ENCODE measurements around the gene SPATA7.

The SPATA7 gene

GRCh38 chr14:88359500-88359899, 26.0 kb upstream of the SPATA7 start:
- no peak for TF ChIP-seq SIN3A (IDR thresholded peaks at IDR 0.05; ENCODE audit: borderline replicate concordance, insufficient read depth, low read length)
- no peak for TF ChIP-seq FOXP2 (optimal IDR thresholded peaks at IDR 0.05; ENCODE audit: borderline replicate concordance, extremely low read depth, extremely low read length, insufficient read depth)
- TF ChIP-seq, protein P1, sequence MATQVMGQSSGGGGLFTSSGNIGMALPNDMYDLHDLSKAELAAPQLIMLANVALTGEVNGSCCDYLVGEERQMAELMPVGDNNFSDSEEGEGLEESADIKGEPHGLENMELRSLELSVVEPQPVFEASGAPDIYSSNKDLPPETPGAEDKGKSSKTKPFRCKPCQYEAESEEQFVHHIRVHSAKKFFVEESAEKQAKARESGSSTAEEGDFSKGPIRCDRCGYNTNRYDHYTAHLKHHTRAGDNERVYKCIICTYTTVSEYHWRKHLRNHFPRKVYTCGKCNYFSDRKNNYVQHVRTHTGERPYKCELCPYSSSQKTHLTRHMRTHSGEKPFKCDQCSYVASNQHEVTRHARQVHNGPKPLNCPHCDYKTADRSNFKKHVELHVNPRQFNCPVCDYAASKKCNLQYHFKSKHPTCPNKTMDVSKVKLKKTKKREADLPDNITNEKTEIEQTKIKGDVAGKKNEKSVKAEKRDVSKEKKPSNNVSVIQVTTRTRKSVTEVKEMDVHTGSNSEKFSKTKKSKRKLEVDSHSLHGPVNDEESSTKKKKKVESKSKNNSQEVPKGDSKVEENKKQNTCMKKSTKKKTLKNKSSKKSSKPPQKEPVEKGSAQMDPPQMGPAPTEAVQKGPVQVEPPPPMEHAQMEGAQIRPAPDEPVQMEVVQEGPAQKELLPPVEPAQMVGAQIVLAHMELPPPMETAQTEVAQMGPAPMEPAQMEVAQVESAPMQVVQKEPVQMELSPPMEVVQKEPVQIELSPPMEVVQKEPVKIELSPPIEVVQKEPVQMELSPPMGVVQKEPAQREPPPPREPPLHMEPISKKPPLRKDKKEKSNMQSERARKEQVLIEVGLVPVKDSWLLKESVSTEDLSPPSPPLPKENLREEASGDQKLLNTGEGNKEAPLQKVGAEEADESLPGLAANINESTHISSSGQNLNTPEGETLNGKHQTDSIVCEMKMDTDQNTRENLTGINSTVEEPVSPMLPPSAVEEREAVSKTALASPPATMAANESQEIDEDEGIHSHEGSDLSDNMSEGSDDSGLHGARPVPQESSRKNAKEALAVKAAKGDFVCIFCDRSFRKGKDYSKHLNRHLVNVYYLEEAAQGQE (IDR thresholded peaks at IDR 0.05; ENCODE audit: insufficient read depth in 1 of 2, low read depth in 2 of 2, low read length in 2 of 2) = no peak
- TF ChIP-seq TAF1 (IDR thresholded peaks at IDR 0.05; ENCODE audit: borderline replicate concordance, insufficient read depth, low read length) = no peak
- TF ChIP-seq POLR2AphosphoS5 (IDR thresholded peaks at IDR 0.05; ENCODE audit: low read depth, low read length) = no peak

DNA sequence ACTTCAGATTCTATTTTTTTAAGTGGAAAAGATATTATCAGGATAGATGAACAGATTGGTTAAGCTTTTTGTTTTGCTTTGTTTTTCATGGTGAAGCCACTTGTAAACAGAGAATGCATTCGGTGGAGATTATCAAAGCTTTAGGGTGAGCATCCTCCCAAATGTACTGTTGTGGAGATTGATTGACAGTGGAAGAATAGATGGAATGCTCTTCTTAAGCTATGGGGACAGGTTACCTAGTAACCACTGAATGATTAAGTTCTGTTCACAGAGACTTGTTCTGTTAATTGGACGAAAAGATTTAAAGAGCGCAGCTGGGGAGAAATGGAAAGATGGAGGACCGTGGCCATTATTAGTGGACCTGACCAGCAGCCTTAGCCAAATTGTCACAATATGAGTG, 21.8 kb upstream of the SPATA7 start:
- TF ChIP-seq FOXP2 (optimal IDR thresholded peaks at IDR 0.05; ENCODE audit: borderline replicate concordance, extremely low read depth, extremely low read length, insufficient read depth) (no peak), POLR2AphosphoS5 (IDR thresholded peaks at IDR 0.05; ENCODE audit: low read depth, low read length) (no peak), TAF1 (IDR thresholded peaks at IDR 0.05; ENCODE audit: borderline replicate concordance, insufficient read depth, low read length) (no peak), SIN3A (IDR thresholded peaks at IDR 0.05; ENCODE audit: borderline replicate concordance, insufficient read depth, low read length) (no peak)
- TF ChIP-seq, protein P1 (IDR thresholded peaks at IDR 0.05; ENCODE audit: insufficient read depth in 1 of 2, low read depth in 2 of 2, low read length in 2 of 2) = no peak

- TF ChIP-seq SIN3A (IDR thresholded peaks at IDR 0.05; ENCODE audit: borderline replicate concordance, insufficient read depth, low read length) (no peak), TAF1 (IDR thresholded peaks at IDR 0.05; ENCODE audit: borderline replicate concordance, insufficient read depth, low read length) (no peak), FOXP2 (optimal IDR thresholded peaks at IDR 0.05; ENCODE audit: borderline replicate concordance, extremely low read depth, extremely low read length, insufficient read depth) (no peak), POLR2AphosphoS5 (IDR thresholded peaks at IDR 0.05; ENCODE audit: low read depth, low read length) (no peak)
- TF ChIP-seq, protein P1 (IDR thresholded peaks at IDR 0.05; ENCODE audit: insufficient read depth in 1 of 2, low read depth in 2 of 2, low read length in 2 of 2) = no peak
Measured at GRCh38 chr14:88364710-88365413, 20.6 kb upstream of the SPATA7 start.

- TF ChIP-seq, protein P1 (IDR thresholded peaks at IDR 0.05; ENCODE audit: insufficient read depth in 1 of 2, low read depth in 2 of 2, low read length in 2 of 2) = no peak
- TF ChIP-seq FOXP2 (optimal IDR thresholded peaks at IDR 0.05; ENCODE audit: borderline replicate concordance, extremely low read depth, extremely low read length, insufficient read depth) (no peak), TAF1 (IDR thresholded peaks at IDR 0.05; ENCODE audit: borderline replicate concordance, insufficient read depth, low read length) (no peak), POLR2AphosphoS5 (IDR thresholded peaks at IDR 0.05; ENCODE audit: low read depth, low read length) (no peak), SIN3A (IDR thresholded peaks at IDR 0.05; ENCODE audit: borderline replicate concordance, insufficient read depth, low read length) (no peak)
Measured at GRCh38 chr14:88369496-88369895, 16.0 kb upstream of the SPATA7 start.

Measured in PFSK-1 (cell line).